Stimulated activated naive CD4-positive, alpha-beta T cell (primary cell): ENCODE results near the gene ZNF22.

ENCODE experiments used
- DNase-seq, 6 experiments: peaks; one replicate each; lab custom pipeline; 2025; lab: John Stamatoyannopoulos, UW

ZNF22 gene

DNA sequence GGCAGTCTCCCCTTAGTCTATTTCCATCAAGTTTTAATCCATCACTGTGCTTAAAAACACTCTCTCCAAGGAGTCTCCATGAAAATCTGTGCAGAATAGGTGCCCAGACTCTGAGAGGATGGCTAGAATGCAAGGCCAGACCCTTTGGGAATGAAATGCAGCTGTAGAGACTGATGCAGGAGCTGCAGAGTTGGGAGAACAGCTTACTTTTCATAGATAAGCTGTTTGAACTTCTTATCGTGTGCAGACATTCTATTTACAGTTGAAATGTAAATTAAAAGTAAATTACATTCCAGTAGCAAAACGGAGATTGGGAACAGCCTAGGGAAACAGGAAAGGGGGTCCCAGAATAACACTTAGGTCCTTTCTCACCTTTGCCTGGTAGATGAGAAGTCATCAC, 14.9 kb downstream of the ZNF22 start:
- DNase-seq, result no peak

DNA sequence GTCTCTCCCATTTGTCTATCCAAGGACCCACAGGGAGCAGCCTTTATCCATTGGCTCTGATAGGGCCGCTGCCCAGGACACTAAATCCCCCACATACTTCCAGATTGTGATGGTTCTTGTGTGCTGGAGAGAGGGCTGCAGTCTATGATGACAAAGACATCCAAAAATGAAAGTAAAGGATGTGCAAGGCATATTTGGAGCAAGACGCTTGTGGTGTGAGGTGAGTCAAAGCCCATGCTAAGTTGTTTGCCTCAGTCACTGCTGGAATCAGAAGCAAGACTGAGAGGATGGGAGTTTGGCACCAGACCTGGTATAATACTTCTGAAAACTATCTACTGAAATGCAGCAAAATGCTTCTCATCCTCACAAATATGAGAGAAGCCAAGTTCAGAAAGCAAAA, 22.7 kb downstream of the ZNF22 start:
- no peak for DNase-seq

DNA sequence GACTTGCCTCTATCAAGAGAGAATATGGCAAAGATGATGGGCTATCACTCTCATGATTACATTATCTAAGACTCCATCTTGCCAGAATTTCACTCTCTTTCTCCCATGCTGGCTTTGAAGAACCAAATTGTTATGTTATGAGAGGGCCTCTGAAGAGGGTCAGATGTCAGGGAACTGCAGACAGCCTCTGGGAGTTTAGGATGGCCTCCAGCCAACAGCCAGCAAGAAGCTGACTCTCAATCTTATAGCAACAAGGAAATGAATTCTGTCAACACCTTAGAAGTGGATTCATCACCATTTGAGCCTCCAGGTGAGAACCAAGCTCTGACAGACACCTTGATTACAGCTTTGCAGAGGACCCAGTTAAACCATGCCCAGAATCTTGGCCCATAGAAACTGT, 33.6 kb downstream of the ZNF22 start:
- DNase-seq, result no peak

DNA sequence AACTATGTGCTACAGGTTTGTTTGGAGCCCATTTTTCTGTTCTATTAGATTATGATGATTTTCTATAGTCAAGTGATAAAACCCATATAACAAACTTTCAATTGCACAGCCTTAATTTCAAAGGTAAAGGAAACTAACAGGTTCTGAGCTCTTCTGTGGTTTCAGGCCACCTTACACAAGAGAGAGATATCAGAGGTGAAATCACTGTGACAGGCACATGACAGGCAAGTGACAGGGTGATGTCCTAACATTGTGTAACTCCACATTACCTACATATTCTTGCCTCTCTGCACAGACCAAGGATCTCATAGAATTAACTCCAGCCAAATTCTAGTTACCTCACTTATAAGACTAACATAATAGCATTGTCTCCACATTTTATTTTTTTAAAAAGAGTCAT, 35.0 kb downstream of the ZNF22 start:
- DNase-seq, result no peak

DNA sequence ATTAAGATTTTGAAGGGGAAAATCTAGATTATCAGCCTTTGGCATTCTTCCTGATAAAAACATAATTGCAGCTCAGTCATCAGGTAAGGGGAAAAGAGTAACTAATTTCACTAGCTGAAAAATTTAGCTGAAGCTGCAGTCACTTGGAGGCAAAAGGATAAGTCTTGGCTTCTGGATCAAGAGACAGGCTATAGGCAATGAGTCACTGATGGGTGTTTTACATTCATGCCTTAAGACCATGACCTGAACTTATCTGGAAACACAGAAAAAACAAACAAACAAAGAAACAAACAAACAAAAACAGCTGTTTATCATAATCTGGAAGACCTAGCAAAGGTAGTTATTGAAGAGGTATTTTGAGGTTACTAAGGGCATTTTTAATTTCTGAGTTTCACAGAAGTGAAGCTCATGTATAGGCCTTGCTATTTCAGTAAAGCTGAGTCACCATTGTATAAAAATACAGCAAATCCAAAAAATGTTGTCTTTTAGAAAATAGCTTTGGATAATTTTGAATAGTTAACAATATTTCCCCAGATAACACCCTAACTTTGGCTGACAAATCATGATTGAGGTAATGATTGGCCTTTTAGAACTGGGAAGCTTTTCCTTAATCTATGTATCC, 40.3 kb downstream of the ZNF22 start:
- no peak for DNase-seq

DNA sequence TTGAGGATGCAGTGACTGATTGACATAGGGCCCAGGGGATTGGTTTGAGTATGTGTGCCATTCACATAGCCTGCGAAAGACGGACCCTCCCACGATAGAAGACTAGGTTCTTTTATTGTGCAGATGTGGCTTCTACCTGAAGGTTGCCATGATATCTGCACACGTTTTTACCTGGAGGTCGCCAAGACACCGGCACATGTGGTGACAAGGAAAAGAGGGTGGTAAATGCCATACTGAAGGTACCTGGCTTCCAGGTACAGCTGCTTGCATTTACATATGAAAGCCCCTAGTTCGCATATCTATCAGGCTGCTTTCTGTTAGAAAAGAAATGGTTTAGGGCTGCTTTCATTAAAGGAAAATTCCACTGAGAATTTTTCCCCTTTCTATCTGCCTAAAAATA, 43.6 kb downstream of the ZNF22 start:
- no peak for DNase-seq

DNA sequence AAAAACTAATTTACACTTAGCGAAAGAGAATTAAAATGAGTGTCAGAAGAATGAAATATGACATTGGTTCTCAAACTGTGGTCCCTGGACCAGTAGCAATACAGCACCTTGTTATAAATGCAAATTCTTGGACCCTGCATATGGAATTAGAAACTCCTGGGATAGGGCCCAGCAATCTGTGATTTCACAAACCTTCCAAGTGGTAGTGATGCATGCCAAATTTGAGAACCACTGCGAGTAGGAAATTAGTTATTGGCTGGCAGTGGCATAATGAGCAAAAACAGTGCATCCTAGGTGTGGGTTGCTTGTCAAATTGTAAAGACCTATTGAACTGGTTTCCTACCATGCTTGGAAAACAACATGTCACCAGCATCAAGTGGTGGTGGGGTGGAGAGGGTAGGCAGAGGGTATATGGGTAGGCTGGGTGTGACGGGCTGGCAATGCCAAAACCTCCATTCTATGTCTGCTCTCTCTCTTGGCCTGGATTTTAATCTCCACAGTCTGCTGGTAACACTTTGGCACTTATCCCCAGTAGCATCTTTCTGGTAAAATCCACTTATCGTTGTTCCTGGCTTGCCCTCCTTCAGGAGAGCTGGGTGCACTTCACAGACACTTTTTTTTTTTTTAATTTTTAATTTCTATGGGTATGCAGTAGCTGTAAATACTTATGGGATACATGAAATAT, 50.0 kb downstream of the ZNF22 start:
- DNase-seq, result no peak

DNA sequence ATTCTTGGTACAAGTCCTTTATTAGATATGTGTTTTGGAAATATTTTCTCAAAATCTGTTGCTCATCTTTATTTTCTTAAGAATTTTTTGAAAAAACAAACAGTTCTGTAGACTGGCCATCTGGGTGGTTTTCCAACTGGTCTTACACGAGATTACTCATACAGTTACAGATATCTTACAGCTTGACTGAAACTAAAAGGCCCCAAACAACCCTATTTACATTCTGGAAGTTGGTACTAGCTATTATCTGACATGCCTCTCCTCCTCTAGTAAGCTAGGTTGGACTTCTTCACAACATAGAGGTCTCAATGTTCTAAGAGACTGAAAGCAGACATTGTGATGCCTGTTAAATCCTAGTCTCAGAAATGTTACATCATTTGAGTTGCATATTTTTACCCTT, 52.0 kb downstream of the ZNF22 start:
- DNase-seq, result no peak

DNA sequence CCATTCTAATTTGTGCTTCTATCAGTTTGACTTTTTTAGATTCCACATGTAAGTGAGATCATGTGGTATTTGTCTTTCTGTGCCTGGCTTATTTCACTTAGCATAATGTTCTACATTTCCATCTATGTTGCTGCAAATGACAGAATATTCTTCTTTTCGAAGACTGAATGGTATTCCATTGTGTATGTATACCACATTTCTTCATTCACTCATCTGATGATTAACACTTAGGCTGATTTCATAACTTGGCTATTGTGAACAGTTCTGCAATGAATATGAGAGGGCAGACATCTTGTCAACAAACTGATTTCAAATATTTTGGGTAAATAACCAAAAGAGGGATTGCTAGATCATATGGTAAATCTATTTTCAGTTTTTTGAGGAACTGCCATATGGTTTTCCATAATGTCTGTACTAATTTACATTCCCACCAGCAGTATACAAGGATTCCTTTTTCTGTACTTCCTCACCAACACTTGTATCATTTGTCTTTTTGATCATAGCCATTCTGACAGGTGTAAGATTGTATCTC, 52.9 kb downstream of the ZNF22 start:
- no peak for DNase-seq
